ENCODE measurements around the gene SLC4A4. TPM values are rescaled to one million over a fixed set of nuclear protein-coding genes. Genes with fewer than 3 reads are reported as not detected.

SLC4A4 gene
- total and polyA plus RNA-seq, 4 donors = 3.0 to 36.7 (median 8.2) TPM

GRCh38 chr4:71300362-71300761 is 38.5 kb upstream of the SLC4A4 start:
- no peak overlapping the region for H3K4me3 ChIP-seq (ENCODE audit: low read depth in 1 of 3, low read length in 3 of 3)
- TF ChIP-seq REST (IDR thresholded peaks at IDR 0.05) = no peak
- TF ChIP-seq RAD21 (IDR thresholded peaks at IDR 0.05) = no peak
- TF ChIP-seq, protein P1, sequence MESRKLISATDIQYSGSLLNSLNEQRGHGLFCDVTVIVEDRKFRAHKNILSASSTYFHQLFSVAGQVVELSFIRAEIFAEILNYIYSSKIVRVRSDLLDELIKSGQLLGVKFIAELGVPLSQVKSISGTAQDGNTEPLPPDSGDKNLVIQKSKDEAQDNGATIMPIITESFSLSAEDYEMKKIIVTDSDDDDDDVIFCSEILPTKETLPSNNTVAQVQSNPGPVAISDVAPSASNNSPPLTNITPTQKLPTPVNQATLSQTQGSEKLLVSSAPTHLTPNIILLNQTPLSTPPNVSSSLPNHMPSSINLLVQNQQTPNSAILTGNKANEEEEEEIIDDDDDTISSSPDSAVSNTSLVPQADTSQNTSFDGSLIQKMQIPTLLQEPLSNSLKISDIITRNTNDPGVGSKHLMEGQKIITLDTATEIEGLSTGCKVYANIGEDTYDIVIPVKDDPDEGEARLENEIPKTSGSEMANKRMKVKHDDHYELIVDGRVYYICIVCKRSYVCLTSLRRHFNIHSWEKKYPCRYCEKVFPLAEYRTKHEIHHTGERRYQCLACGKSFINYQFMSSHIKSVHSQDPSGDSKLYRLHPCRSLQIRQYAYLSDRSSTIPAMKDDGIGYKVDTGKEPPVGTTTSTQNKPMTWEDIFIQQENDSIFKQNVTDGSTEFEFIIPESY (IDR thresholded peaks at IDR 0.05) = no peak
- no peak for DNase-seq (ENCODE audit: low spot score)
- no peaks in the 10 kb centered on the region for H3K36me3 ChIP-seq (ENCODE audit: control insufficient read depth in 4 of 4, insufficient read depth in 3 of 4, low read depth in 1 of 4, low read length in 3 of 4)
- H3K9ac ChIP-seq (ENCODE audit: low read depth in 1 of 2, low read length in 2 of 2) = no peak overlapping the region
- H3K4me1 ChIP-seq (ENCODE audit: control insufficient read depth in 4 of 4, insufficient read depth in 4 of 4, low read length in 3 of 4) = peaks cover 0 to 5% (median 2%) of the 10 kb centered on the region in 4 donors
- 94% methylated on average over 8 of the region's 8 CpGs for WGBS
- no peaks in the 10 kb centered on the region for H3K9me3 ChIP-seq (ENCODE audit: control insufficient read depth in 4 of 4, low read length in 3 of 4)
- H3K27ac ChIP-seq (ENCODE audit: low read depth in 1 of 2, low read length in 2 of 2) = no peak overlapping the region
- no peaks in the 10 kb centered on the region for H3K27me3 ChIP-seq (ENCODE audit: control insufficient read depth in 4 of 4, insufficient read depth in 4 of 4, low read length in 3 of 4)

GRCh38 chr4:71300964-71301363 is 37.9 kb upstream of the SLC4A4 start:
- Histone ChIP-seq H3K4me1 (ENCODE audit: control insufficient read depth in 4 of 4, insufficient read depth in 4 of 4, low read length in 3 of 4) (peaks cover 0 to 5% (median 3%) of the 10 kb centered on the region in 4 donors), H3K36me3 (ENCODE audit: control insufficient read depth in 4 of 4, insufficient read depth in 3 of 4, low read depth in 1 of 4, low read length in 3 of 4) (no peaks in the 10 kb centered on the region), H3K4me3 (ENCODE audit: low read depth in 1 of 3, low read length in 3 of 3) (no peak overlapping the region), H3K9ac (ENCODE audit: low read depth in 1 of 2, low read length in 2 of 2) (no peak overlapping the region), H3K27me3 (ENCODE audit: control insufficient read depth in 4 of 4, insufficient read depth in 4 of 4, low read length in 3 of 4) (no peaks in the 10 kb centered on the region), H3K9me3 (ENCODE audit: control insufficient read depth in 4 of 4, low read length in 3 of 4) (no peaks in the 10 kb centered on the region), H3K27ac (ENCODE audit: low read depth in 1 of 2, low read length in 2 of 2) (no peak overlapping the region)
- no peak for TF ChIP-seq YY1 (IDR thresholded peaks at IDR 0.05)
- TF ChIP-seq REST (IDR thresholded peaks at IDR 0.05) = no peak
- peak; percentile 48 for TF ChIP-seq SP1 (IDR thresholded peaks at IDR 0.05)
- TF ChIP-seq, protein P2, sequence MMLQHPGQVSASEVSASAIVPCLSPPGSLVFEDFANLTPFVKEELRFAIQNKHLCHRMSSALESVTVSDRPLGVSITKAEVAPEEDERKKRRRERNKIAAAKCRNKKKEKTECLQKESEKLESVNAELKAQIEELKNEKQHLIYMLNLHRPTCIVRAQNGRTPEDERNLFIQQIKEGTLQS (IDR thresholded peaks at IDR 0.05) = no peak
- peak; percentile 9 for TF ChIP-seq FOXA2 (IDR thresholded peaks at IDR 0.05)
- TF ChIP-seq, protein P1 (IDR thresholded peaks at IDR 0.05) = no peak
- TF ChIP-seq RAD21 (IDR thresholded peaks at IDR 0.05) = peak in 1 of 2 donors; percentile 42
- TF ChIP-seq, protein P3, sequence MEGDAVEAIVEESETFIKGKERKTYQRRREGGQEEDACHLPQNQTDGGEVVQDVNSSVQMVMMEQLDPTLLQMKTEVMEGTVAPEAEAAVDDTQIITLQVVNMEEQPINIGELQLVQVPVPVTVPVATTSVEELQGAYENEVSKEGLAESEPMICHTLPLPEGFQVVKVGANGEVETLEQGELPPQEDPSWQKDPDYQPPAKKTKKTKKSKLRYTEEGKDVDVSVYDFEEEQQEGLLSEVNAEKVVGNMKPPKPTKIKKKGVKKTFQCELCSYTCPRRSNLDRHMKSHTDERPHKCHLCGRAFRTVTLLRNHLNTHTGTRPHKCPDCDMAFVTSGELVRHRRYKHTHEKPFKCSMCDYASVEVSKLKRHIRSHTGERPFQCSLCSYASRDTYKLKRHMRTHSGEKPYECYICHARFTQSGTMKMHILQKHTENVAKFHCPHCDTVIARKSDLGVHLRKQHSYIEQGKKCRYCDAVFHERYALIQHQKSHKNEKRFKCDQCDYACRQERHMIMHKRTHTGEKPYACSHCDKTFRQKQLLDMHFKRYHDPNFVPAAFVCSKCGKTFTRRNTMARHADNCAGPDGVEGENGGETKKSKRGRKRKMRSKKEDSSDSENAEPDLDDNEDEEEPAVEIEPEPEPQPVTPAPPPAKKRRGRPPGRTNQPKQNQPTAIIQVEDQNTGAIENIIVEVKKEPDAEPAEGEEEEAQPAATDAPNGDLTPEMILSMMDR (IDR thresholded peaks at IDR 0.05; ENCODE audit: low read depth, low read length, missing input control) = no peak
- no peak for TF ChIP-seq NR2F2 (IDR thresholded peaks at IDR 0.05)
- peak; percentile 23 for TF ChIP-seq HNF4G (IDR thresholded peaks at IDR 0.05)
- no peak for TF ChIP-seq JUND (IDR thresholded peaks at IDR 0.05)
- TF ChIP-seq, protein P4, sequence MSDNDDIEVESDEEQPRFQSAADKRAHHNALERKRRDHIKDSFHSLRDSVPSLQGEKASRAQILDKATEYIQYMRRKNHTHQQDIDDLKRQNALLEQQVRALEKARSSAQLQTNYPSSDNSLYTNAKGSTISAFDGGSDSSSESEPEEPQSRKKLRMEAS (IDR thresholded peaks at IDR 0.05) = peak; percentile 10
- TF ChIP-seq RXRA (IDR thresholded peaks at IDR 0.05) = peak; percentile 47 to 62
- peak; percentile 66 to 70 for TF ChIP-seq HNF4A (conservative IDR thresholded peaks at IDR 0.05)
- no peak for DNase-seq (ENCODE audit: low spot score)
- WGBS = 64% methylated on average over 3 of the region's 3 CpGs

All from liver (tissue), 9 donors.